ENCODE results near the gene CDH10.

The CDH10 gene

DNA sequence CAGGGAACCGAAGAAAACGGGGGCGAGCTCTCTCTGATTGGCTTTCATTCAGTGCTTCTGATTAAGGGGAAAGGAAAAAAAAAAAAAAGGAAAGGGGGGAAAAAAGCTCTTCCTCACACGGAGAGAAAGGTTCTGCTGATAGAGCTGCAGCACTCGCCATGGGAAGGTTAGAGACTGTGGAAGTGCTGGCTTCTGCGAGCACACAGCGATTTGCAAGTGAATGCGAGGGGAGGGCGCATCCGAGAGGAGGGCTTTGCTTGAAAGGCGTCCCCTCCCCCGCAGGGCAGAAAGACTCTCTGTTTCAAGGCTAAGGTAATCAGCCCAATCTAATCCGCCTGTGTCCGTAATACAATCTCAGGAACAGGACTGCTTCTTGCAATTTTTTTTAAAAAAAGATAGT, at the start of gene CDH10:
Gene CDH10 (minus strand): TSS at position 218 of the 400 bp plus-strand sequence. CDS start 51,488 bp downstream, outside the sequence.
- Histone ChIP-seq H3K79me2 (ENCODE audit: low read length) (no peaks in the 10 kb centered on the region), H3F3A (ENCODE audit: insufficient read depth, low read length) (no peaks in the 10 kb centered on the region), H3K4me3 (ENCODE audit: low read length) (no peak within 1 kb of the TSS), H4K20me1 (ENCODE audit: insufficient read depth, low read length) (no peaks in the 10 kb centered on the region), H3K36me3 (replicated peaks; ENCODE audit: insufficient read depth, low read length) (no peaks in the 10 kb centered on the region), H3K4me1 (ENCODE audit: low read length) (no peaks in the 10 kb centered on the region), H2AFZ (ENCODE audit: low read length) (no peak within 1 kb of the TSS), H3K9me3 (replicated peaks; ENCODE audit: insufficient read depth, low read length) (no peaks in the 10 kb centered on the region), H3K9me2 (replicated peaks; ENCODE audit: insufficient read depth, low read length) (no peaks in the 10 kb centered on the region), H3K9ac (ENCODE audit: low read length) (no peak within 1 kb of the TSS), H3K27ac (ENCODE audit: low read length) (no peak within 1 kb of the TSS), H3K27me3 (replicated peaks; ENCODE audit: insufficient read depth, low read length) (no peaks in the 10 kb centered on the region), H3K4me2 (ENCODE audit: low read depth, low read length) (no peak within 1 kb of the TSS)
- TF ChIP-seq EZH2phosphoT487 (IDR thresholded peaks at IDR 0.05; ENCODE audit: low read length), result no peak
- no peak for TF ChIP-seq CTCF (IDR thresholded peaks at IDR 0.05; ENCODE audit: low read length)
- no peak for TF ChIP-seq EZH2 (optimal IDR thresholded peaks at IDR 0.05; ENCODE audit: low read depth, low read length)
- no peak for DNase-seq

GRCh38 chr5:24693609-24694008, 48.8 kb upstream of the CDH10 start:
- H3F3A ChIP-seq (ENCODE audit: insufficient read depth, low read length), result no peaks in the 10 kb centered on the region
- H3K4me1 ChIP-seq (ENCODE audit: low read length), result no peaks in the 10 kb centered on the region
- no peaks in the 10 kb centered on the region for H4K20me1 ChIP-seq (ENCODE audit: insufficient read depth, low read length)
- no peak overlapping the region for H3K4me3 ChIP-seq (ENCODE audit: low read length)
- DNase-seq, result no peak
- TF ChIP-seq EZH2phosphoT487 (IDR thresholded peaks at IDR 0.05; ENCODE audit: low read length) (no peak), EZH2 (optimal IDR thresholded peaks at IDR 0.05; ENCODE audit: low read depth, low read length) (no peak), CTCF (IDR thresholded peaks at IDR 0.05; ENCODE audit: low read length) (no peak)
- H3K4me2 ChIP-seq (ENCODE audit: low read depth, low read length), result no peak overlapping the region
- H3K9ac ChIP-seq (ENCODE audit: low read length), result no peak overlapping the region
- no peaks in the 10 kb centered on the region for H3K9me2 ChIP-seq (replicated peaks; ENCODE audit: insufficient read depth, low read length)
- no peaks in the 10 kb centered on the region for H3K79me2 ChIP-seq (ENCODE audit: low read length)
- H3K9me3 ChIP-seq (replicated peaks; ENCODE audit: insufficient read depth, low read length), result no peaks in the 10 kb centered on the region
- no peak overlapping the region for H2AFZ ChIP-seq (ENCODE audit: low read length)
- no peaks in the 10 kb centered on the region for H3K36me3 ChIP-seq (replicated peaks; ENCODE audit: insufficient read depth, low read length)
- H3K27ac ChIP-seq (ENCODE audit: low read length), result no peak overlapping the region
- no peaks in the 10 kb centered on the region for H3K27me3 ChIP-seq (replicated peaks; ENCODE audit: insufficient read depth, low read length)

GRCh38 chr5:24691074-24691473, 46.3 kb upstream of the CDH10 start:
- Histone ChIP-seq H3K79me2 (ENCODE audit: low read length) (no peaks in the 10 kb centered on the region), H4K20me1 (ENCODE audit: insufficient read depth, low read length) (no peaks in the 10 kb centered on the region), H3K36me3 (replicated peaks; ENCODE audit: insufficient read depth, low read length) (no peaks in the 10 kb centered on the region)

More at GRCh38 chr5:24691074-24691473, 46.3 kb upstream of the CDH10 start:
- H3K4me1 ChIP-seq (ENCODE audit: low read length), result no peaks in the 10 kb centered on the region
- H2AFZ ChIP-seq (ENCODE audit: low read length), result no peak overlapping the region
- no peak for DNase-seq
- H3K27ac ChIP-seq (ENCODE audit: low read length), result no peak overlapping the region
- no peaks in the 10 kb centered on the region for H3K27me3 ChIP-seq (replicated peaks; ENCODE audit: insufficient read depth, low read length)
- no peaks in the 10 kb centered on the region for H3F3A ChIP-seq (ENCODE audit: insufficient read depth, low read length)
- no peaks in the 10 kb centered on the region for H3K9me2 ChIP-seq (replicated peaks; ENCODE audit: insufficient read depth, low read length)
- TF ChIP-seq EZH2 (optimal IDR thresholded peaks at IDR 0.05; ENCODE audit: low read depth, low read length) (no peak), EZH2phosphoT487 (IDR thresholded peaks at IDR 0.05; ENCODE audit: low read length) (no peak), CTCF (IDR thresholded peaks at IDR 0.05; ENCODE audit: low read length) (no peak)
- no peak overlapping the region for H3K9ac ChIP-seq (ENCODE audit: low read length)
- H3K4me3 ChIP-seq (ENCODE audit: low read length), result no peak overlapping the region
- H3K4me2 ChIP-seq (ENCODE audit: low read depth, low read length), result no peak overlapping the region
- no peaks in the 10 kb centered on the region for H3K9me3 ChIP-seq (replicated peaks; ENCODE audit: insufficient read depth, low read length)

All from MM.1S (cell line).